Measurements from ENCODE around the gene DOCK1.

DOCK1 gene

GRCh38 chr10:127179612-127180250 is 274.5 kb downstream of the DOCK1 start:
- TF ChIP-seq CTCF (IDR thresholded peaks at IDR 0.05; ENCODE audit: low read length, missing control alignments): no peak
- DNase-seq (ENCODE audit: low read depth): no peak
- no peak overlapping the region for H3K4me3 ChIP-seq (replicated peaks; ENCODE audit: low read depth, low read length)

DNA sequence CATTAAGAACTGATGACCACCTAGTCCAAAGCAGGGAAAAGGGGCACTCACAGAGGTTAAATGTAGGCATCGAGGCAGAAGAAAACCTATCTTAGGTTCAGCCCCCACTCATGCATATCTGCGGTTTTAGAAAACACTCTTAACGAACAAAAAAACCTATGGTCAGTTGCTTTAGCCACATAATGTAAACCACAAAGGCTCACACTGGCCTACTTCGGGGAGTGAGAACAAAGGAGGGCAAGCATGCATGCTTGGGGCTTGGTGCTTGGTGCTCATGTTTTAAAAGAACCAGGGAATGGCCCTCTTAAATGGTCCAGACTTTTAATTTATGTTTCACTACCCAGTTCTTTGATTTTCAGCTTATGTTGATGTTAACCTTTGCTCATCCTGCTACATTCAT is 276.9 kb downstream of the DOCK1 start:
- DNase-seq (ENCODE audit: low read depth): no peak
- TF ChIP-seq CTCF (IDR thresholded peaks at IDR 0.05; ENCODE audit: low read length, missing control alignments): no peak
- no peak overlapping the region for H3K4me3 ChIP-seq (replicated peaks; ENCODE audit: low read depth, low read length)

DNA sequence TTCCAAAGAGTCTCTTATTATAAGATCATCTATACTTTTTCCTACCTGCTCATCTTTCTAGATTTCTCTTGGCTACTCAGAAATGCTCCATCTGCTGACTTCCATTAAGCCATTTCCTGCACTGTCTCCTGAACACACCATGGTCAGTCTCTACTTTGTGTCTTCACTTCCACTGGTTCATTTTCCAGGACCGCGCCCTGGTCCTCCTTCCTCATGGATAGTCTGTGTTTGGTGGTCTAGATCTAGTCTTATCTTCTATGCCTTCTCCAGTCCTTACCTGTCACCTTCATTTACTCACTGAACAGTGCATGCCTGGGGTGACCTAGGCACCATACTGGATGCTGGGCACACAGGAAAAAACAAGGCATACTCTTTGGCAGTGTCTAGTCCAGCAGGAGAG is 279.4 kb downstream of the DOCK1 start:
- H3K4me3 ChIP-seq (replicated peaks; ENCODE audit: low read depth, low read length): no peak overlapping the region
- no peak for DNase-seq (ENCODE audit: low read depth)
- no peak for TF ChIP-seq CTCF (IDR thresholded peaks at IDR 0.05; ENCODE audit: low read length, missing control alignments)

GRCh38 chr10:127186813-127187212 is 281.6 kb downstream of the DOCK1 start:
- TF ChIP-seq CTCF (IDR thresholded peaks at IDR 0.05; ENCODE audit: low read length, missing control alignments): no peak
- H3K4me3 ChIP-seq (replicated peaks; ENCODE audit: low read depth, low read length): no peak overlapping the region
- DNase-seq (ENCODE audit: low read depth): no peak

DNA sequence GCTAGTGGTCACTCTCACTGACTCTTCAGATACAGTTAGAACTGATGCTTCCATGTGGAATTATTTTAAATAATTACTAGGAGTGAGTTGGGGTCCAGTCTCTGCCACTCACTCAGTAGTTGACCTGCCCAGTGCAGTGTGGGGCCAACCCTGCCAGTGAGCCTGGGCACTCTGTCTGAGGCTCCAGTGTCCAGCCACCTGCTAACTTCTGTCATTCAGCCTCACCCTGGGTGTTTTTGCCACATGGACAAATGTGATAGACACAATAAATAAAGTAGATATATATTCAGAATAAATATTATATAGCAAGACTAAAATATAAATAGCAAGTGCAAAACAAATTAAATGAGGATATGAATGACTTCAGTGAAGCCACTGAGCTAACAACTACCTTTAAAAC is 284.0 kb downstream of the DOCK1 start:
- no peak for TF ChIP-seq CTCF (IDR thresholded peaks at IDR 0.05; ENCODE audit: low read length, missing control alignments)
- no peak for DNase-seq (ENCODE audit: low read depth)
- no peak overlapping the region for H3K4me3 ChIP-seq (replicated peaks; ENCODE audit: low read depth, low read length)

DNA sequence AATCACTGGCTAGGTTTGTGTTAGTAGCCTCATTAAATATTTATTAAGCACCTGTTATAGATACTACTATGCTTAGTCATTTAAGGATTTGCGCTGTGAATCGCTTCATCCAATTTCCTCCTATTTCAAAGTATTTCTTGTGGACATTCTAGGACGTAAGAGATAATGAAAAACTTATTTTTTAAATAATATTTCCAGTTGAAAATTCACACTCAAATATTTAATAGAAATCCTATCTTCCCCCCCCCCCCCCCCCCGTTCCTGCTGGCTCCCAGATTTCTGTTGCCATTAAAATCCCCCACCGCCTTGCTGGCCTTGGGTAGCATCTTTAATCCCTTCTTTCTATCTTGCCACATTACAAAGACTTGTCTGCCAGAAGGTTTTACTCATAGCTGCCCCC is 285.2 kb downstream of the DOCK1 start:
- DNase-seq (ENCODE audit: low read depth): no peak
- no peak overlapping the region for H3K4me3 ChIP-seq (replicated peaks; ENCODE audit: low read depth, low read length)
- TF ChIP-seq CTCF (IDR thresholded peaks at IDR 0.05; ENCODE audit: low read length, missing control alignments): no peak

GRCh38 chr10:127193125-127193524 is 287.9 kb downstream of the DOCK1 start:
- no peak overlapping the region for H3K4me3 ChIP-seq (replicated peaks; ENCODE audit: low read depth, low read length)
- no peak for TF ChIP-seq CTCF (IDR thresholded peaks at IDR 0.05; ENCODE audit: low read length, missing control alignments)
- no peak for DNase-seq (ENCODE audit: low read depth)

All from fibroblast of pulmonary artery (primary cell).